HAP-1 (cell line): ENCODE measurements around the gene KIF3B.
"Not testable (repeated sequence)": the region's sequence is repeated elsewhere in the genome, so short reads cannot be mapped to it uniquely, and the experiment has no call there.

Experiments used
- DNase-seq, 2 experiments: peaks; one replicate each; pipeline ENCODE4 v3.0.0-alpha.2; 2016 to 2020; ENCODE audit warnings: low spot score in 2 of 2
- H3K27me3 ChIP-seq: fragments of 250-450 bp; sonication (Bioruptor Pico); 2 replicates; pipeline ENCODE4 v1.5.1; 2020; ENCODE audit warnings: low read depth, mild to moderate bottlenecking, moderate library complexity
- H3K36me3 ChIP-seq: fragments of 250-450 bp; sonication (Bioruptor Pico); replicated peaks from 2 replicates; pipeline ENCODE4 v1.5.1; 2020; ENCODE audit warnings: mild to moderate bottlenecking
- H3K4me1 ChIP-seq: fragments of 250-450 bp; sonication (Bioruptor Pico); 2 replicates; pipeline ENCODE4 v1.5.1; 2020; ENCODE audit warnings: mild to moderate bottlenecking
- H3K4me3 ChIP-seq: fragments of 250-450 bp; sonication (Bioruptor Pico); 2 replicates; pipeline ENCODE4 v1.5.1; 2020; ENCODE audit warnings: mild to moderate bottlenecking, moderate library complexity
- H3K9me3 ChIP-seq: fragments of 250-450 bp; sonication (Bioruptor Pico); 2 replicates; pipeline ENCODE4 v1.5.1; 2020; ENCODE audit warnings: mild to moderate bottlenecking, moderate library complexity
- in situ Hi-C: fragments of 300-500 bp; cut with MboI; formaldehyde crosslinking; loops from 3 replicates; pipeline ENCODE4 v1.14.3; 2020; ENCODE audit warnings: low sequenced_read_pairs, inconsistent platforms, mixed read lengths

The KIF3B gene

GRCh38 chr20:32364554-32365208, 87.2 kb downstream of the KIF3B start:
- DNase-seq = no peak
- peaks cover 43% of the 10 kb centered on the region for H3K4me1 ChIP-seq
- peaks cover 21% of the 10 kb centered on the region for H3K36me3 ChIP-seq
- H3K9me3 ChIP-seq = no peaks in the 10 kb centered on the region
- in situ Hi-C loops = no loop called here
- no peak overlapping the region for H3K4me3 ChIP-seq
- no peaks in the 10 kb centered on the region for H3K27me3 ChIP-seq

- Histone ChIP-seq H3K27me3 (no peaks in the 10 kb centered on the region), H3K4me1 (peaks cover 39% of the 10 kb centered on the region), H3K36me3 (peaks cover 30% of the 10 kb centered on the region), H3K4me3 (no peak overlapping the region), H3K9me3 (no peaks in the 10 kb centered on the region)
- no peak for DNase-seq
- in situ Hi-C loops = no loop called here
Measured at GRCh38 chr20:32365564-32365963, 88.1 kb downstream of the KIF3B start.

GRCh38 chr20:32366380-32366779, 88.9 kb downstream of the KIF3B start:
- Histone ChIP-seq H3K36me3 (peaks cover 31% of the 10 kb centered on the region), H3K4me1 (peaks cover 39% of the 10 kb centered on the region), H3K27me3 (no peaks in the 10 kb centered on the region), H3K4me3 (no peak overlapping the region), H3K9me3 (no peaks in the 10 kb centered on the region)
- in situ Hi-C loops = no loop called here
- DNase-seq = no peak

GRCh38 chr20:32368323-32368722, 90.9 kb downstream of the KIF3B start:
- Histone ChIP-seq H3K4me1 (peaks cover 34% of the 10 kb centered on the region), H3K36me3 (peaks cover 44% of the 10 kb centered on the region), H3K9me3 (no peaks in the 10 kb centered on the region)

GRCh38 chr20:32368925-32369324, 91.5 kb downstream of the KIF3B start:
- in situ Hi-C loops = no loop called here
- Histone ChIP-seq H3K9me3 (no peaks in the 10 kb centered on the region), H3K4me3 (no peak overlapping the region), H3K27me3 (no peaks in the 10 kb centered on the region), H3K36me3 (peaks cover 49% of the 10 kb centered on the region), H3K4me1 (peaks cover 34% of the 10 kb centered on the region)
- DNase-seq = peak; percentile 49 to 72

More at GRCh38 chr20:32368323-32368722, 90.9 kb downstream of the KIF3B start:
- in situ Hi-C loops = no loop called here
- no peaks in the 10 kb centered on the region for H3K27me3 ChIP-seq
- no peak overlapping the region for H3K4me3 ChIP-seq
- DNase-seq = no peak

GRCh38 chr20:32370897-32371296, 93.4 kb downstream of the KIF3B start:
- no peak for DNase-seq
- in situ Hi-C loops = no loop called here
- Histone ChIP-seq H3K9me3 (no peaks in the 10 kb centered on the region), H3K4me3 (no peak overlapping the region), H3K36me3 (peaks cover 51% of the 10 kb centered on the region), H3K4me1 (peaks cover 29% of the 10 kb centered on the region), H3K27me3 (no peaks in the 10 kb centered on the region)

- no peak for DNase-seq
- Histone ChIP-seq H3K36me3 (peaks cover 16% of the 10 kb centered on the region), H3K9me3 (no peaks in the 10 kb centered on the region), H3K27me3 (no peaks in the 10 kb centered on the region), H3K4me3 (no peak overlapping the region), H3K4me1 (no peaks in the 10 kb centered on the region)
- in situ Hi-C loops = no loop called here
Measured at GRCh38 chr20:32378461-32378860, 101.0 kb downstream of the KIF3B start.

- H3K9me3 ChIP-seq, in situ Hi-C loops, H3K27me3 ChIP-seq, H3K36me3 ChIP-seq, H3K4me1 ChIP-seq, DNase-seq, H3K4me3 ChIP-seq: not testable (repeated sequence)
Measured at GRCh38 chr20:32380037-32380436, 102.6 kb downstream of the KIF3B start.

GRCh38 chr20:32380745-32381144, 103.3 kb downstream of the KIF3B start:
- H3K4me3 ChIP-seq = no peak overlapping the region
- no peaks in the 10 kb centered on the region for H3K9me3 ChIP-seq
- H3K27me3 ChIP-seq = no peaks in the 10 kb centered on the region
- DNase-seq = no peak
- in situ Hi-C loops = no loop called here
- peaks cover 8% of the 10 kb centered on the region for H3K36me3 ChIP-seq
- no peaks in the 10 kb centered on the region for H3K4me1 ChIP-seq

- Histone ChIP-seq H3K9me3 (no peaks in the 10 kb centered on the region), H3K36me3 (peaks cover 6% of the 10 kb centered on the region), H3K27me3 (no peaks in the 10 kb centered on the region), H3K4me3 (no peak overlapping the region), H3K4me1 (no peaks in the 10 kb centered on the region)
- DNase-seq = no peak
- in situ Hi-C loops = no loop called here
Measured at GRCh38 chr20:32382102-32382950, 104.9 kb downstream of the KIF3B start.

- DNase-seq, H3K4me1 ChIP-seq, H3K9me3 ChIP-seq, in situ Hi-C loops, H3K27me3 ChIP-seq, H3K4me3 ChIP-seq, H3K36me3 ChIP-seq: not testable (repeated sequence)
Measured at GRCh38 chr20:32383441-32383840, 106.0 kb downstream of the KIF3B start.
